ENCODE data around the gene DISP1. TPM values are rescaled to one million over a fixed set of nuclear protein-coding genes. Genes with fewer than 3 reads are reported as not detected.

The DISP1 gene
- total RNA-seq, 1 experiment from 2014 or later = 1.3 TPM

DNA sequence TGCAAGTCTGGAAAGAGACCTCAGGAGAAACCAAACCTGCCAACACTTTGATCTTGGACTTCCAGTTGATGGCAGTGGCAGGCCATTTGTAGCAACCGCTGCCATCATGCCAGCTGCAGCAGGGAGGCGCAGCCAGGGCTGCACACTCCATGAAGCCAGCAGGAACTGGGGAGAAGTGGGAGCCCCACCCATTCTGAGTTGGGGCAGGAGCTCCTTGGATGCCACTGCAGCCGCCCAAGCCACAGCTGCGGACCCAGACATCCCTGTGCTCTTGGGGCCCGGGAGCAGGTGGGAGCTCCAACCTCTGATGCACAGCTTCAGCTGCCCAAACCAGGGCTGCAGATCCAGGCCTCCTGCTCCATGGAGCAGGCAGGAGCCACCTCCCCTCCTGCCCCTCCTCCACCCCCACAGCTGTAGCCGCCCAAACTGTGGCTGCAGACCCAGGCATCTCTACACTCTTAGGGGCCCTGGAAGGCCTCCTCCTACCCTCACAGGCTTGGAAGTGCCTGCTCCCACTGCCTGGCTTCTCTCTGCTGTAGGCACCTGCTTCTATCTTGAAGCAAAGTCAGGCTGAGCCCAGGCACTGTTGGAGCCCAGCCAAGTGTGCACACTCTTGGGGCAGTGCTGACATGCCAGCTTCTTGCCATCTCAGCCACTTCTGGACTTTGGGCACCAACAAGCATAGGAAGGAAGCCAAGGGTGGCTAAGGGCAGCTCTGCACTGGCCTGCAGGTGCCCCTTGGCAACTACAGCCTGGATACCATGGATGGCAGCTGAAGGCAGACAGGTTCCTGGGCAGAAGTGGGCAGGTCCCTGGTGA lies 20.0 kb upstream of the DISP1 start:
- DNase-seq = peak; percentile 47

DNA sequence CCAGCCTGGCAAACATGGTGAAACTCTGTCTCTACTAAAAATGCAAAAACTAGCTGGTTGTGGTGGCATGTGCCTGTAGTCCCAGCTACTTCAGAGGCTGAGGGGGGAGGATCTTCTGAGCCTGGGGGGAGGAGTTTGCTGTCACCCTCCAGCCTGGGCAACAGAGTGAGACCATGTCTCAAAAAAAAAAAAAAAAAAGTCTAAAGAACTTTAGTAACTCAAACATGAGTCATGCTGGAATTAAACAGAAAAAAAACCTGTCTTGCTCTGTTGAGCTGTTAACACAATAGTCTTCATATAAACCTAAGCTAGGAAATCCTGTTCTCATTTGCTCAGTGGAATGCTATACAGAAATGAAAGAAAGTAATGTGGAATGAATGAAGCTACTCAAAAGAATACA lies 16.7 kb upstream of the DISP1 start:
- peak; percentile 90 for ATAC-seq
- H3K4me2 ChIP-seq (ENCODE audit: low read length) = peak overlapping the region; percentile 10
- no TSS peak for BruUV-seq (replicated peaks)
- H3K27ac ChIP-seq (ENCODE audit: low read length) = no peak overlapping the region
- TF ChIP-seq EZH2 (IDR thresholded peaks at IDR 0.05; ENCODE audit: low read length, unreplicated experiment) = no peak
- TF ChIP-seq, protein P1, sequence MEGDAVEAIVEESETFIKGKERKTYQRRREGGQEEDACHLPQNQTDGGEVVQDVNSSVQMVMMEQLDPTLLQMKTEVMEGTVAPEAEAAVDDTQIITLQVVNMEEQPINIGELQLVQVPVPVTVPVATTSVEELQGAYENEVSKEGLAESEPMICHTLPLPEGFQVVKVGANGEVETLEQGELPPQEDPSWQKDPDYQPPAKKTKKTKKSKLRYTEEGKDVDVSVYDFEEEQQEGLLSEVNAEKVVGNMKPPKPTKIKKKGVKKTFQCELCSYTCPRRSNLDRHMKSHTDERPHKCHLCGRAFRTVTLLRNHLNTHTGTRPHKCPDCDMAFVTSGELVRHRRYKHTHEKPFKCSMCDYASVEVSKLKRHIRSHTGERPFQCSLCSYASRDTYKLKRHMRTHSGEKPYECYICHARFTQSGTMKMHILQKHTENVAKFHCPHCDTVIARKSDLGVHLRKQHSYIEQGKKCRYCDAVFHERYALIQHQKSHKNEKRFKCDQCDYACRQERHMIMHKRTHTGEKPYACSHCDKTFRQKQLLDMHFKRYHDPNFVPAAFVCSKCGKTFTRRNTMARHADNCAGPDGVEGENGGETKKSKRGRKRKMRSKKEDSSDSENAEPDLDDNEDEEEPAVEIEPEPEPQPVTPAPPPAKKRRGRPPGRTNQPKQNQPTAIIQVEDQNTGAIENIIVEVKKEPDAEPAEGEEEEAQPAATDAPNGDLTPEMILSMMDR (conservative IDR thresholded peaks at IDR 0.05; ENCODE audit: low read depth, low read length) = no peak
- H3K79me2 ChIP-seq (ENCODE audit: low read length) = no peaks in the 10 kb centered on the region
- H4K20me1 ChIP-seq (ENCODE audit: low read length) = no peaks in the 10 kb centered on the region
- DNase-seq = peak; percentile 95
- ChIA-PET POLR2A (ENCODE audit: unreplicated experiment) (interaction anchor here (0.5 to 0.6 kb wide), 3 partner anchors 11 to 206 kb away, joined by 7 to 11 read pairs (median 8); no protein-coding TSS in a partner anchor), CTCF (interaction anchor here (0.5 to 1.0 kb wide), 8 partner anchors 59 to 874 kb away, joined by 3 to 22 read pairs (median 8); no protein-coding TSS in a partner anchor)
- no peaks in the 10 kb centered on the region for H3K36me3 ChIP-seq (ENCODE audit: low read depth, low read length)
- no peak overlapping the region for H3K9ac ChIP-seq (ENCODE audit: low read length)
- no peaks in the 10 kb centered on the region for H3K9me2 ChIP-seq (replicated peaks; ENCODE audit: low read length)
- no peaks in the 10 kb centered on the region for H3F3A ChIP-seq (ENCODE audit: low read length, unreplicated experiment)
- H3K9me3 ChIP-seq (ENCODE audit: low read length) = no peaks in the 10 kb centered on the region
- H3K4me3 ChIP-seq (ENCODE audit: low read length) = no peak overlapping the region
- H2AFZ ChIP-seq (ENCODE audit: low read length) = no peak overlapping the region
- no peaks in the 10 kb centered on the region for H3K27me3 ChIP-seq (ENCODE audit: low read length)
- intact Hi-C loops (cut with micrococcal nuclease) = loop anchor here (2.0 to 10.0 kb wide), 2 partner anchors 17 to 887 kb away; partner anchors contain the start of gene DISP1
- H3K4me1 ChIP-seq (ENCODE audit: insufficient read depth, low read length) = peaks cover 9% of the 10 kb centered on the region

More for the DNA sequence above, 20.0 kb upstream of the DISP1 start:
- no peaks in the 10 kb centered on the region for H3K79me2 ChIP-seq (ENCODE audit: low read length)
- H3K36me3 ChIP-seq (ENCODE audit: low read depth, low read length) = no peaks in the 10 kb centered on the region
- no peaks in the 10 kb centered on the region for H3K9me2 ChIP-seq (replicated peaks; ENCODE audit: low read length)
- no peaks in the 10 kb centered on the region for H4K20me1 ChIP-seq (ENCODE audit: low read length)
- no peak overlapping the region for H3K4me3 ChIP-seq (ENCODE audit: low read length)
- BruUV-seq (replicated peaks) = no TSS peak
- H3K27ac ChIP-seq (ENCODE audit: low read length) = no peak overlapping the region
- TF ChIP-seq EZH2 (IDR thresholded peaks at IDR 0.05; ENCODE audit: low read length, unreplicated experiment) = no peak
- TF ChIP-seq, protein P1 (conservative IDR thresholded peaks at IDR 0.05; ENCODE audit: low read depth, low read length) = peak; percentile 53
- no peak for TF ChIP-seq EZH2phosphoT487 (IDR thresholded peaks at IDR 0.05; ENCODE audit: borderline replicate concordance, low read length)
- ATAC-seq = 0 out of 2 replicates have a peak, but pooled peaks have one; percentile 11
- no peaks in the 10 kb centered on the region for H3F3A ChIP-seq (ENCODE audit: low read length, unreplicated experiment)
- no peaks in the 10 kb centered on the region for H3K27me3 ChIP-seq (ENCODE audit: low read length)
- H3K9me3 ChIP-seq (ENCODE audit: low read length) = no peaks in the 10 kb centered on the region
- H3K4me1 ChIP-seq (ENCODE audit: insufficient read depth, low read length) = peaks cover 9% of the 10 kb centered on the region
- H3K9ac ChIP-seq (ENCODE audit: low read length) = no peak overlapping the region
- intact Hi-C loops (cut with micrococcal nuclease) = loop anchor here (1.0 to 10.0 kb wide), 2 partner anchors 286 to 890 kb away; no protein-coding TSS in a partner anchor
- no peak overlapping the region for H2AFZ ChIP-seq (ENCODE audit: low read length)
- ChIA-PET CTCF (interaction anchor here (0.6 to 1.9 kb wide), 3 partner anchors 40 to 295 kb away, joined by 3 to 8 read pairs (median 4); no protein-coding TSS in a partner anchor), POLR2A (ENCODE audit: unreplicated experiment) (no interaction called here)
- no peak overlapping the region for H3K4me2 ChIP-seq (ENCODE audit: low read length)

Data from PC-3 (cell line).